Right lobe of liver (tissue), 6 donors: ENCODE data around the gene LRFN5. TPM values are rescaled to one million over a fixed set of nuclear protein-coding genes. Genes with fewer than 3 reads are reported as not detected.

ENCODE experiments used
- ATAC-seq, 4 donors: fragments of 200-7000 bp; cut with Tn5 transposase; one replicate each; pipeline ENCODE4 v1.9.1; 2020; ENCODE audit warnings: mild to moderate bottlenecking in 4 of 4, moderate library complexity in 4 of 4
- DNase-seq, 3 donors: peaks; one replicate each; pipeline ENCODE4 v3.0.0-alpha.2; 2020
- H3K27ac ChIP-seq, 3 donors: fragments of 200-600 bp; one replicate each; pipeline ENCODE4 v1.8.0; 2022
- H3K27me3 ChIP-seq, 2 donors: fragments of 200-600 bp; one replicate each; pipeline ENCODE4 v1.8.0; 2022
- H3K36me3 ChIP-seq, 4 donors: fragments of 200-600 bp; sonication (generic) in 1 of 4; one replicate each; pipeline versions ENCODE4 v1.5.1 to v1.8.0; 2017 to 2022; ENCODE audit warnings: control low read depth in 1 of 4
- H3K4me1 ChIP-seq, 4 donors: fragments of 200-600 bp; sonication (generic) in 1 of 4; one replicate each; pipeline versions ENCODE4 v1.5.1 to v1.8.0; 2017 to 2022; ENCODE audit warnings: control low read depth in 1 of 4
- H3K4me3 ChIP-seq, 3 donors: fragments of 200-600 bp; one replicate each; pipeline ENCODE4 v1.8.0; 2022
- H3K9me3 ChIP-seq, 4 donors: fragments of 200-600 bp; sonication (generic) in 1 of 4; one replicate each; pipeline versions ENCODE4 v1.5.1 to v1.8.0; 2017 to 2022; ENCODE audit warnings: control low read depth in 1 of 4
- POLR2A ChIP-seq: fragments of 450-650 bp; IDR thresholded peaks from one replicate; pipeline ENCODE4 v1.6.1; 2017; ENCODE audit warnings: antibody characterized with exemption, mild to moderate bottlenecking
- WGBS: methylation state at CpG from one replicate; pipeline ENCODE4 v1.1.6; 2018; ENCODE audit warnings: low coverage, low lambda C conversion rate; ENCODE audit not compliant: insufficient coverage; ENCODE audit errors: missing lambda C conversion rate; 5-methylcytosine and 5-hydroxymethylcytosine counted together
- intact Hi-C, 2 donors: fragments of 100-400 bp; cut with DNase I; formaldehyde crosslinking; loops; one replicate each; pipeline versions ENCODE4 v1.11.2 to v1.14.1; 2022
- total RNA-seq, 6 experiments: library from RNA; depleted of rRNA in 2 of 6; stranded (reverse); fragments of >200 nt in 2 of 6; fragmentation: NEBNext Ultra II Directional in 3 of 6; extraction: Animal tissue kit (Norgen Biotek cat#: 25700) in 3 of 6; gene quantifications; one replicate each; pipeline versions ENCODE4 v1.1.0 to v1.2.4, GENCODE V29; 2016 to 2023
- TF ChIP-seq, protein P1 (sequence below), 4 donors: fragments of 200-600 bp in 3 of 4; fragments of 450-650 bp in 1 of 4; IDR thresholded peaks; one replicate each; pipeline versions ENCODE4 v1.5.1 to v1.8.0; 2016 to 2022; ENCODE audit warnings: antibody characterized with exemption in 4 of 4, mild to moderate bottlenecking in 2 of 4
- donor health status: DM: no; HTN: yes; CAD: no.
- donor health status: DM: no; HTN: no; CAD: no.
- donor health status: DM: no; HTN: no; CAD: no.
- donor health status: DM: no; HTN: yes; CAD: no.
- donor health status: DM: no; HTN: yes; CAD: no.

The LRFN5 gene
- total RNA-seq, 6 experiments from 2014 or later = not detected

DNA sequence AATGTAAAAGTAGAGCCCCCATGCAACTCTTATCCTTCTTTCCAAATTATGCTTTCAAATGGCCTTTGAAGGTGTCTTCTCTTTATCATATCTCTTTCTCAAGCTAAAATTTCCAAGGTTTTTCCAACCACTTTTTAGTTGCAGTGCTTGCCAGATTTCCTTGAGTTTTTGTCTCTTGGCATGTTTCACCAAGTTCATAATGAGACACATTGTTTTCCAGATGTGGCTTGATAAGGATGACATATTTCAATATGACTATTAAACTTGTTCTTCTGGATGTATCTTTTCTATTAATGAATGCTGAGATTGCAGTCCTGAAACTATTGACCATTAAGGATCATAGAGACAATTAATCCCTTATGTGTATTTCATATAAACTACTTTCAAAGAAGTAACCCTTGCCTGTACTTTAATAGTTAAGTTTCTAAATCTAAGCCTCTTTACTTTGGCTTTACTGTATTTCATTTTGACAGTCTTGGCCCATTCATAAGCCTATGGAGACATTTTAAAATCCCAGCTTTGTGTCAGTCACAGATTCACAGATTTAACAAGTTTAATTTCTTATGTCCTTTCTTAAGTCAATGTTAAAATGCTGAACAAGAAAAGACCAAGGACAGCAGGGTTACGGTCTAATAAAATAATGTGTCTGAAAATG is 151.5 kb downstream of the LRFN5 start:
- Histone ChIP-seq H3K27me3 (no peaks in the 10 kb centered on the region), H3K27ac (no peak overlapping the region), H3K4me1 (no peaks in the 10 kb centered on the region), H3K4me3 (no peak overlapping the region), H3K9me3 (no peaks in the 10 kb centered on the region), H3K36me3 (no peaks in the 10 kb centered on the region)
- intact Hi-C loops = no loop called here
- ATAC-seq (no peak), DNase-seq (no peak)
- WGBS = 70% methylated on average over 1 of the region's 1 CpG
- TF ChIP-seq POLR2A = no peak
- TF ChIP-seq, protein P1, sequence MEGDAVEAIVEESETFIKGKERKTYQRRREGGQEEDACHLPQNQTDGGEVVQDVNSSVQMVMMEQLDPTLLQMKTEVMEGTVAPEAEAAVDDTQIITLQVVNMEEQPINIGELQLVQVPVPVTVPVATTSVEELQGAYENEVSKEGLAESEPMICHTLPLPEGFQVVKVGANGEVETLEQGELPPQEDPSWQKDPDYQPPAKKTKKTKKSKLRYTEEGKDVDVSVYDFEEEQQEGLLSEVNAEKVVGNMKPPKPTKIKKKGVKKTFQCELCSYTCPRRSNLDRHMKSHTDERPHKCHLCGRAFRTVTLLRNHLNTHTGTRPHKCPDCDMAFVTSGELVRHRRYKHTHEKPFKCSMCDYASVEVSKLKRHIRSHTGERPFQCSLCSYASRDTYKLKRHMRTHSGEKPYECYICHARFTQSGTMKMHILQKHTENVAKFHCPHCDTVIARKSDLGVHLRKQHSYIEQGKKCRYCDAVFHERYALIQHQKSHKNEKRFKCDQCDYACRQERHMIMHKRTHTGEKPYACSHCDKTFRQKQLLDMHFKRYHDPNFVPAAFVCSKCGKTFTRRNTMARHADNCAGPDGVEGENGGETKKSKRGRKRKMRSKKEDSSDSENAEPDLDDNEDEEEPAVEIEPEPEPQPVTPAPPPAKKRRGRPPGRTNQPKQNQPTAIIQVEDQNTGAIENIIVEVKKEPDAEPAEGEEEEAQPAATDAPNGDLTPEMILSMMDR (IDR thresholded peaks at IDR 0.05) = no peak

DNA sequence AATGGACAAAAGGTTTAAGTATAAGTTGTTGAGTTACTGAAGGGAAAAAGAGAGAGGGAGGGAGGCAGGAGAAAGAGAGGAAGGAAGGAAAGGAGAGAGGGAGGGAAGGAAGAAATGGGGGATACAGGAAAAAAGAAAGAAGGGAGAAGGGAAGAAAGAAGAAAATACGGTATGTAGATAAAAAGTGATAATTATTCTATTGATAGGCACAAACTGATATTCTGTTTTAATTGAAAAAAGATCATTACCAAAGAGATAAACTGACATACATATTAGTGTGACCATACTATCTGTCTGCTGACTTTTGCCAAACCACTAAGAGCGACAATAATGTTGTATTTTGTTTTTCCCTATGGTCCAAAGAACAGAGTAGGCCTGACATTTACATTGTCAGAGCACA is 154.5 kb downstream of the LRFN5 start:
- no peak overlapping the region for H3K4me3 ChIP-seq
- no peaks in the 10 kb centered on the region for H3K9me3 ChIP-seq
- H3K27ac ChIP-seq = no peak overlapping the region
- intact Hi-C loops = no loop called here
- TF ChIP-seq POLR2A = no peak
- TF ChIP-seq, protein P1 (IDR thresholded peaks at IDR 0.05) = no peak
- H3K27me3 ChIP-seq = no peaks in the 10 kb centered on the region
- ATAC-seq (no peak), DNase-seq (no peak)
- no peaks in the 10 kb centered on the region for H3K4me1 ChIP-seq
- WGBS = 76% methylated on average over 2 of the region's 2 CpGs
- no peaks in the 10 kb centered on the region for H3K36me3 ChIP-seq

DNA sequence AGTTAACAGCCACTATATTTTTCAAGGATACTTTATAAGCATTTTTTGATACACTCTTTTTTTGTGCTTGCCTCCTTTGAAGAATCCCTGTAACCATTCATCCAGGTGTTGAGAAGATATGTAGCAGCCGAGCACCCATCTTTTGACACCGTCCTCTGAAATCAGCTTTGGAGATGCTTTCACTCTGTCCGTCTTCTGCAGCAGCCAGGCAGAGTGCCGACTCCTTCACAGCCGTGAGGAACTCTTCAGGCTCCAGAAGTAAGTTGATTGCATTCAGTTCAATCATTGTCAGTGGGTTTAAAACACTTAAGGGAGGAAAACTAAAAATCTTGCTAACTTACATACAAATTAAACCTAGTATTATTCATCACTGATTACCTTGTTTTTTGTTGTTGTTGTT is 160.1 kb downstream of the LRFN5 start:
- Histone ChIP-seq H3K4me3 (no peak overlapping the region), H3K27me3 (no peaks in the 10 kb centered on the region), H3K36me3 (no peaks in the 10 kb centered on the region), H3K27ac (no peak overlapping the region), H3K4me1 (no peaks in the 10 kb centered on the region), H3K9me3 (no peaks in the 10 kb centered on the region)
- no peak for TF ChIP-seq POLR2A
- TF ChIP-seq, protein P1 (IDR thresholded peaks at IDR 0.05) = no peak
- intact Hi-C loops = no loop called here
- DNase-seq (no peak), ATAC-seq (no peak)
- 72% methylated on average over 4 of the region's 5 CpGs for WGBS

DNA sequence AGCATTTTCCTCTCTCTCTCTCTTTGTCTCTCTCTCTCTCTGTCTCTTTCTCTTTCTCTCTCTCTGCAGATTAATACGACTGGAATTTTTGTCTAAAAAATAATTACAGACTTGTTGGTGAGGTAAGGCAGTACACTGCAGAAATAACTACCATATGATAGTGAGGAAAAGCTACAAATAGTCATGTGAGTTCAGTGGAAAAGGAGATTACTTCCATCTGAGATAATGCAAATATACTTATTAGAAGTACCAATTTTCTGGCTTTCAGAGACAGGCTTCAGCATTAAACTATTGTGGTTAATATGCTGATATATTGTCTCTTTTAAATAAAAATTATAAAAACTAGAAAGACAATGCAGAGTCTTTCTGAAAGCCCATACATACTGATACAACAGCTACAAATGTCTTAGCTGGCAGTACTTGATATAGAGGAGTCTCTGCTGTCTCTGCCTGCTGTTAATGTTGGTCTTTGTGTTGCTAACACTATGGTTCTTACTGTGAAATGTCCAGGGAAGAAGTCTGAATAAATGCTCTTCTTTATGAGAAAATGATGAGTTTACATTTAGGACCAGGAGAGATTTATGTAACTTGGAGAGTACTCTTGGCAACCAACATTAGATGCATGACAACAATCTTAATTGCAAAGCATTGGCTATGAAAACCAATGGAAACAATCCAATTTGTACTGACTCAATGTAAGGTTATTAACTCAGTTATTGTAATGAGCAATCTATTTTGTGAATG is 167.0 kb downstream of the LRFN5 start:
- no peak overlapping the region for H3K27ac ChIP-seq
- H3K36me3 ChIP-seq = no peaks in the 10 kb centered on the region
- 20% methylated on average over 1 of the region's 1 CpG for WGBS
- no peak overlapping the region for H3K4me3 ChIP-seq
- H3K27me3 ChIP-seq = no peaks in the 10 kb centered on the region
- no peaks in the 10 kb centered on the region for H3K4me1 ChIP-seq
- DNase-seq (no peak), ATAC-seq (no peak)
- intact Hi-C loops = no loop called here
- no peak for TF ChIP-seq POLR2A
- TF ChIP-seq, protein P1 (IDR thresholded peaks at IDR 0.05) = no peak
- H3K9me3 ChIP-seq = no peaks in the 10 kb centered on the region
